ENCODE data around the gene MAPK4.
A peak's percentile ranks its signal among the peaks of the same experiment; 100 is the strongest.
"Not testable (repeated sequence)": the region's sequence is repeated elsewhere in the genome, so short reads cannot be mapped to it uniquely, and the experiment has no call there.

Gene MAPK4

DNA sequence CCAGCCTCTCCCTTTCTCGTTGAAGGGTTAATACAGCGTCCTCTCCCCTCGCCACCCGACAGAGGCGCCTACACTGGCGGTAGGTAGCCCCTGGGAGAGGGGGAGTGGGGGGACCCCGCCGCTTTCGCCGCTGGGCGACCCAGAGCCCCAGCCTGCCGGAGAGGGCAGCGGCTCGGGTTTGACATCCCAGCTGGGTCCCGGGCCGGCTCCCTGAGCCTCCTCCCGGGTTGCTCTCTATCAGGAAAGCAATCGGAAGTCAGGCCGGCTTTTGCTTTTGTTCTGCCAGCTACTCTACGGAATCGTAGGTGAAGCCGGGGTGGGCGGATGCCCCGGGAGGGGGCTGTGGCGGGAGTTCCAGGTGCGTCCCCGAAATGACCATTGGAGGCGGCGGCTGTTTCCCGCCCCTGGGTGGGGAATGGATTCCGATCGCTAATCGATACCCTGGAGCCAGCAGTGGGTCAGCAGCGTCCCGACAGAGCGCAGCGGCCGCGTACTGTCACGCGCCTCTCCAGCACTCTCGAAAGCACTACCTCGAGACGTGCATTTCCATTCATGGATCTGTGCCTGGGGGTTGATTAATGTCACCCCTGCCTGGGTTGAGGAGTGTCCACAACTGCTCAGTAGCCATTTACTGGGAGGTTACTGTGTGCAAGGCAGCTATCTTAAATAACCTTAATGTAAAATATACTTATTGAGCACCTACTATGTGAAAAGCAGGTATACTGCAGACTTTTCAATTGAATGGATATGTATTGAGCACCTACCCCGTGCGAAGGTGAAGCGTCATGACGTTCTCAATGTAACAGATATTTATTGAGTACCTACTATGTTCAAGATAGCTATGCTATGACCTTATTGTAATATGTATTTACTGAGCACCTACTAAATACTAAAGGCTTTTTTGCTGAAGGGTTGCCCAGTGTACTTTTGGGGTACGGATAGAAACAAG lies 1.1 kb downstream of the MAPK4 start:
- H3K27me3 ChIP-seq (replicated peaks in 2 of 5; ENCODE audit: control insufficient read depth in 4 of 5, insufficient read depth in 5 of 5, low read length in 4 of 5), result peaks cover 33 to 89% (median 48%) of the 10 kb centered on the region in 5 experiments
- H3K9me3 ChIP-seq (ENCODE audit: control extremely low read depth in 1 of 5, control insufficient read depth in 4 of 5, insufficient read depth in 2 of 5, low read depth in 1 of 5, low read length in 4 of 5), result peaks cover 0 to 8% (median 1%) of the 10 kb centered on the region in 5 experiments
- CTCF ChIA-PET, result no interaction called here
- peaks cover 0 to 14% (median 12%) of the 10 kb centered on the region in 4 experiments for H3K4me1 ChIP-seq (ENCODE audit: control extremely low read depth in 1 of 4, control insufficient read depth in 4 of 4, insufficient read depth in 4 of 4, low read length in 3 of 4)
- WGBS (ENCODE audit: insufficient coverage), result 2% methylated on average over 35 of the region's 49 CpGs
- no peaks in the 10 kb centered on the region for H3K36me3 ChIP-seq (ENCODE audit: control insufficient read depth in 4 of 4, insufficient read depth in 4 of 4, low read length in 3 of 4)
- peak in 1 of 3 donors; percentile 2 for DNase-seq
- no peak overlapping the region for H3K27ac ChIP-seq (ENCODE audit: insufficient read depth in 1 of 2, low read depth in 1 of 2, low read length in 2 of 2, poor library complexity in 1 of 2, severe bottlenecking in 2 of 2)
- H3K4me3 ChIP-seq (ENCODE audit: control insufficient read depth in 1 of 7, extremely low read depth in 1 of 7, insufficient read depth in 4 of 7, low read depth in 2 of 7, low read length in 6 of 7), result peak overlapping the region in 5 of 7 experiments; percentile 26 to 69 (median 56)
- POLR2A ChIA-PET, result no interaction called here

DNA sequence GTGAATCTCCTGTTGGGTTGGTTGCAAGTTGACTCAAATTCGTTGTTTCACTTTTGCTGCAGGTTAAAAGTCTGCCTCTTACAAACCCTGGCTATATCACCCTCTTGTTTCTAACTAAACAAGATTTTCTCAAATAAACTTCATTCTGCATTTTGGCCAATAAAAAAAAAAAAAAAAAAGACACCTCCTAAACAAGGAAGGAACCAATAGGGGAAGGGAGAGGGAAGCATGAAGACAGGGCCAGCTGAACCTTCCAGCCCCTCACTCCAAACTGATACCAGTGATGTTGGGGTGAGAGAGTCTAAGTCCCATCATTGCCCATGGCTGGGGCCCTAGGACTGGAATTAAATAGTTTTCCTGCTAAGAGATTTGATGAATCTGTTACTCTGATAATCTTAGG lies 2.4 kb downstream of the MAPK4 start:
- H3K27ac ChIP-seq (ENCODE audit: insufficient read depth in 1 of 2, low read depth in 1 of 2, low read length in 2 of 2, poor library complexity in 1 of 2, severe bottlenecking in 2 of 2); H3K4me3 ChIP-seq (ENCODE audit: control insufficient read depth in 1 of 7, extremely low read depth in 1 of 7, insufficient read depth in 4 of 7, low read depth in 2 of 7, low read length in 6 of 7); POLR2A ChIA-PET; CTCF ChIA-PET; H3K36me3 ChIP-seq (ENCODE audit: control insufficient read depth in 4 of 4, insufficient read depth in 4 of 4, low read length in 3 of 4); DNase-seq; H3K9me3 ChIP-seq (ENCODE audit: control extremely low read depth in 1 of 5, control insufficient read depth in 4 of 5, insufficient read depth in 2 of 5, low read depth in 1 of 5, low read length in 4 of 5): not testable (repeated sequence)
- Histone ChIP-seq H3K4me1 (ENCODE audit: control extremely low read depth in 1 of 4, control insufficient read depth in 4 of 4, insufficient read depth in 4 of 4, low read length in 3 of 4) (peaks cover 0 to 14% (median 12%) of the 10 kb centered on the region in 4 experiments), H3K27me3 (replicated peaks in 2 of 5; ENCODE audit: control insufficient read depth in 4 of 5, insufficient read depth in 5 of 5, low read length in 4 of 5) (peaks cover 29 to 78% (median 46%) of the 10 kb centered on the region in 5 experiments)
- WGBS (ENCODE audit: insufficient coverage), result no CpG with 5 or more reads among the region's 1 CpG

GRCh38 chr18:50562686-50563085 lies 2.8 kb downstream of the MAPK4 start:
- 100% methylated on average over 2 of the region's 3 CpGs for WGBS (ENCODE audit: insufficient coverage)
- CTCF ChIA-PET, result no interaction called here
- H3K4me3 ChIP-seq (ENCODE audit: control insufficient read depth in 1 of 7, extremely low read depth in 1 of 7, insufficient read depth in 4 of 7, low read depth in 2 of 7, low read length in 6 of 7), result no peak overlapping the region
- no peak overlapping the region for H3K27ac ChIP-seq (ENCODE audit: insufficient read depth in 1 of 2, low read depth in 1 of 2, low read length in 2 of 2, poor library complexity in 1 of 2, severe bottlenecking in 2 of 2)
- peaks cover 0 to 14% (median 12%) of the 10 kb centered on the region in 4 experiments for H3K4me1 ChIP-seq (ENCODE audit: control extremely low read depth in 1 of 4, control insufficient read depth in 4 of 4, insufficient read depth in 4 of 4, low read length in 3 of 4)
- no peak for DNase-seq
- H3K9me3 ChIP-seq (ENCODE audit: control extremely low read depth in 1 of 5, control insufficient read depth in 4 of 5, insufficient read depth in 2 of 5, low read depth in 1 of 5, low read length in 4 of 5), result peaks cover 0 to 1% (median 0%) of the 10 kb centered on the region in 5 experiments
- H3K36me3 ChIP-seq (ENCODE audit: control insufficient read depth in 4 of 4, insufficient read depth in 4 of 4, low read length in 3 of 4), result no peaks in the 10 kb centered on the region
- POLR2A ChIA-PET, result no interaction called here
- peaks cover 25 to 74% (median 41%) of the 10 kb centered on the region in 5 experiments for H3K27me3 ChIP-seq (replicated peaks in 2 of 5; ENCODE audit: control insufficient read depth in 4 of 5, insufficient read depth in 5 of 5, low read length in 4 of 5)

GRCh38 chr18:50563376-50563775 lies 3.5 kb downstream of the MAPK4 start:
- POLR2A ChIA-PET, result no interaction called here
- CTCF ChIA-PET, result no interaction called here
- 93% methylated on average over 2 of the region's 3 CpGs for WGBS (ENCODE audit: insufficient coverage)
- H3K4me3 ChIP-seq (ENCODE audit: control insufficient read depth in 1 of 7, extremely low read depth in 1 of 7, insufficient read depth in 4 of 7, low read depth in 2 of 7, low read length in 6 of 7), result no peak overlapping the region
- H3K27me3 ChIP-seq (replicated peaks in 2 of 5; ENCODE audit: control insufficient read depth in 4 of 5, insufficient read depth in 5 of 5, low read length in 4 of 5), result peaks cover 19 to 67% (median 37%) of the 10 kb centered on the region in 5 experiments
- peaks cover 0 to 14% (median 12%) of the 10 kb centered on the region in 4 experiments for H3K4me1 ChIP-seq (ENCODE audit: control extremely low read depth in 1 of 4, control insufficient read depth in 4 of 4, insufficient read depth in 4 of 4, low read length in 3 of 4)
- H3K27ac ChIP-seq (ENCODE audit: insufficient read depth in 1 of 2, low read depth in 1 of 2, low read length in 2 of 2, poor library complexity in 1 of 2, severe bottlenecking in 2 of 2), result no peak overlapping the region
- no peak for DNase-seq
- H3K36me3 ChIP-seq (ENCODE audit: control insufficient read depth in 4 of 4, insufficient read depth in 4 of 4, low read length in 3 of 4), result no peaks in the 10 kb centered on the region
- H3K9me3 ChIP-seq (ENCODE audit: control extremely low read depth in 1 of 5, control insufficient read depth in 4 of 5, insufficient read depth in 2 of 5, low read depth in 1 of 5, low read length in 4 of 5), result peaks cover 0 to 3% (median under 1%) of the 10 kb centered on the region in 5 experiments

DNA sequence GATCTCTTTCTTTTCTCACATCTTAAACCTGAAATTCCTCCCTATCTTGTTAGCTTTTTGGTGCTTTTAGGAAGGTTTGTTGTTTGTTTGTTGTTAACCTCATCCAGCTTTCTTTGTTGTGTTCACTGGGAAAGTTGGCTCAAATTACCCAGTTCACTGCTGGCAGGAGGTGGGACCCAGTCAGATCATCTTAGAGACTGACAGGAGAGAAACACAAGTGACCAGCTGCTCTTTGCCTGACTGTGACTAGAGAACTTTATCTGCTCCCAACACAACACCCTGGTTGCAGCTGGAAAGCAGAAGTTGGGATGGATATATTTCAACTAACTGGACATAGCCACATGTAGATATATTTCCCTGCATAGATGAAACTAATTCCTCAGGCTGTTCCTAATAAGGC lies 10.0 kb downstream of the MAPK4 start:
- Histone ChIP-seq H3K27me3 (replicated peaks in 2 of 5; ENCODE audit: control insufficient read depth in 4 of 5, insufficient read depth in 5 of 5, low read length in 4 of 5) (peaks cover 7 to 21% (median 11%) of the 10 kb centered on the region in 5 experiments), H3K36me3 (ENCODE audit: control insufficient read depth in 4 of 4, insufficient read depth in 4 of 4, low read length in 3 of 4) (no peaks in the 10 kb centered on the region), H3K9me3 (ENCODE audit: control extremely low read depth in 1 of 5, control insufficient read depth in 4 of 5, insufficient read depth in 2 of 5, low read depth in 1 of 5, low read length in 4 of 5) (peaks cover 0 to 4% (median 1%) of the 10 kb centered on the region in 5 experiments), H3K4me1 (ENCODE audit: control extremely low read depth in 1 of 4, control insufficient read depth in 4 of 4, insufficient read depth in 4 of 4, low read length in 3 of 4) (no peaks in the 10 kb centered on the region), H3K4me3 (ENCODE audit: control insufficient read depth in 1 of 7, extremely low read depth in 1 of 7, insufficient read depth in 4 of 7, low read depth in 2 of 7, low read length in 6 of 7) (no peak overlapping the region), H3K27ac (ENCODE audit: insufficient read depth in 1 of 2, low read depth in 1 of 2, low read length in 2 of 2, poor library complexity in 1 of 2, severe bottlenecking in 2 of 2) (no peak overlapping the region)
- CTCF ChIA-PET, result no interaction called here
- POLR2A ChIA-PET, result no interaction called here
- DNase-seq, result no peak

DNA sequence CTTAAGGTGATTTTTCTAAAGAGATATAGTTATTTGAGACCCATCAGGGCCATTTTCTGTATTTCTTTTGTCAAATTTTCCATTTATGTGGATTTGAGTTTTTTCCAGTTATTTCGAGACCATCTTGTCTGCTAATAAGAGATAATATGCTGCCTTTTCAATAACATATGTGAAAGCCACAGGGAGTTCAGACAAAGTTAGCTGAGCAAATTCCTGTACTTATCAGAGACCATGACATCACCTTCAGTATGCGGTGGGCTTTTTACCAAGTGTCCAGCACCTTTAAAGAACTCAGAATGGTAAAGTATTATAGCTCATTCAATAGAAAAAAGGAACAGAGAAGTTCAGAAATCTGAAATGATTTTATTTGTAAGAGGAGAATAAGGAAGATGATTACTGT lies 11.7 kb downstream of the MAPK4 start:
- ChIA-PET CTCF (no interaction called here), POLR2A (no interaction called here)
- Histone ChIP-seq H3K27me3 (replicated peaks in 2 of 5; ENCODE audit: control insufficient read depth in 4 of 5, insufficient read depth in 5 of 5, low read length in 4 of 5) (peaks cover 0 to 12% (median 2%) of the 10 kb centered on the region in 5 experiments), H3K27ac (ENCODE audit: insufficient read depth in 1 of 2, low read depth in 1 of 2, low read length in 2 of 2, poor library complexity in 1 of 2, severe bottlenecking in 2 of 2) (no peak overlapping the region), H3K9me3 (ENCODE audit: control extremely low read depth in 1 of 5, control insufficient read depth in 4 of 5, insufficient read depth in 2 of 5, low read depth in 1 of 5, low read length in 4 of 5) (peaks cover 0 to 4% (median 0%) of the 10 kb centered on the region in 5 experiments), H3K4me3 (ENCODE audit: control insufficient read depth in 1 of 7, extremely low read depth in 1 of 7, insufficient read depth in 4 of 7, low read depth in 2 of 7, low read length in 6 of 7) (no peak overlapping the region), H3K4me1 (ENCODE audit: control extremely low read depth in 1 of 4, control insufficient read depth in 4 of 4, insufficient read depth in 4 of 4, low read length in 3 of 4) (no peaks in the 10 kb centered on the region), H3K36me3 (ENCODE audit: control insufficient read depth in 4 of 4, insufficient read depth in 4 of 4, low read length in 3 of 4) (no peaks in the 10 kb centered on the region)
- 100% methylated on average over 1 of the region's 2 CpGs for whole genome bisulfite sequencing (ENCODE audit: insufficient coverage)
- no peak for DNase-seq

GRCh38 chr18:50573196-50573595 lies 13.3 kb downstream of the MAPK4 start:
- CTCF ChIA-PET; H3K27ac ChIP-seq (ENCODE audit: insufficient read depth in 1 of 2, low read depth in 1 of 2, low read length in 2 of 2, poor library complexity in 1 of 2, severe bottlenecking in 2 of 2); DNase-seq; POLR2A ChIA-PET; H3K9me3 ChIP-seq (ENCODE audit: control extremely low read depth in 1 of 5, control insufficient read depth in 4 of 5, insufficient read depth in 2 of 5, low read depth in 1 of 5, low read length in 4 of 5); H3K4me3 ChIP-seq (ENCODE audit: control insufficient read depth in 1 of 7, extremely low read depth in 1 of 7, insufficient read depth in 4 of 7, low read depth in 2 of 7, low read length in 6 of 7); H3K36me3 ChIP-seq (ENCODE audit: control insufficient read depth in 4 of 4, insufficient read depth in 4 of 4, low read length in 3 of 4); H3K4me1 ChIP-seq (ENCODE audit: control extremely low read depth in 1 of 4, control insufficient read depth in 4 of 4, insufficient read depth in 4 of 4, low read length in 3 of 4): not testable (repeated sequence)
- 100% methylated on average over 3 of the region's 3 CpGs for WGBS (ENCODE audit: insufficient coverage)
- H3K27me3 ChIP-seq (replicated peaks in 2 of 5; ENCODE audit: control insufficient read depth in 4 of 5, insufficient read depth in 5 of 5, low read length in 4 of 5), result peaks cover 0 to 17% (median 6%) of the 10 kb centered on the region in 5 experiments

Measured in common myeloid progenitor, CD34-positive (primary cell).